Right lobe of liver (tissue), 4 donors: Measurements from ENCODE around the gene MLXIPL.

Source experiments
- POLR2A ChIP-seq: fragments of 450-650 bp; IDR thresholded peaks from one replicate; pipeline ENCODE4 v1.6.1; 2017; ENCODE audit warnings: antibody characterized with exemption, mild to moderate bottlenecking
- TF ChIP-seq, protein P1 (sequence below), 4 donors: fragments of 200-600 bp in 3 of 4; fragments of 450-650 bp in 1 of 4; IDR thresholded peaks; one replicate each; pipeline versions ENCODE4 v1.5.1 to v1.8.0; 2016 to 2022; ENCODE audit warnings: antibody characterized with exemption in 4 of 4, mild to moderate bottlenecking in 2 of 4
- donor health status: DM: no; HTN: no; CAD: no.
- donor health status: DM: no; HTN: no; CAD: no.
- donor health status: DM: no; HTN: yes; CAD: no.

DNA sequence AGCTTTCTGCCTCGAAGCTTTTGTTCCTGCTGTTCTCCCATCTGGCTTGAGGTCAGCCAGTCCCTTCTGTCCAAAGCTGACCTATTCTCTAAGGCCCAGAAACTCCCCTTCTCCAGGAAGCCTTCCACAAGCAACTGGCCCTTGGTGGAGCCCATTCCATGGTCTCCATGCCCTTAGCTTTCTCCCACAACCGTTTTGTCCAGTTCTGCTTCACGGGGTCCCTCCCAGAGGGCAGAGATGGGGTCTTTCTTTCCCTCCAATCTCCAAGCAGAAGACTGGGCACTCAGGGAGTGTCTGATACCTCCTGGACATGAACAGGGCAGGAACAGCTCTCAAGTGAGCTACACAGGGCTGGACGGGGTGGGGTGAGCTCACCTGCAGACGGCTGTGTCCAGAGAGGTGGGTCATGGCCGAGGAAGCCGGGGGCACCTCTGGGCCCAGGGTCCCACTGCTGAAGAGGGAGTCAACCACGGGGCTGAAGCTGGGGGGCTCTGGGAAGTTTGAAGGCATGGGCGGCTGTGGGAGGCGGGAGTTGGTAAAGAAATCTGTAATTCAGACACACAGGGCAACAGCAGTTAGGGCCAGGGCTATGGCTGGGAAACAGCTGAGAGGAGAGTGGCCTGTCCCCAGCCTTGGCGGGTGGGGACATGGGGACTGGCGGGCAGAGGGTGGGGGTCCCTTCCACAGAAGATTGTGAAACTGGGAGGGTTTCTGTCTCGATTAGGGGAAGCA is 25.0 kb downstream of the MLXIPL start:
- TF ChIP-seq POLR2A, result no peak
- TF ChIP-seq, protein P1, sequence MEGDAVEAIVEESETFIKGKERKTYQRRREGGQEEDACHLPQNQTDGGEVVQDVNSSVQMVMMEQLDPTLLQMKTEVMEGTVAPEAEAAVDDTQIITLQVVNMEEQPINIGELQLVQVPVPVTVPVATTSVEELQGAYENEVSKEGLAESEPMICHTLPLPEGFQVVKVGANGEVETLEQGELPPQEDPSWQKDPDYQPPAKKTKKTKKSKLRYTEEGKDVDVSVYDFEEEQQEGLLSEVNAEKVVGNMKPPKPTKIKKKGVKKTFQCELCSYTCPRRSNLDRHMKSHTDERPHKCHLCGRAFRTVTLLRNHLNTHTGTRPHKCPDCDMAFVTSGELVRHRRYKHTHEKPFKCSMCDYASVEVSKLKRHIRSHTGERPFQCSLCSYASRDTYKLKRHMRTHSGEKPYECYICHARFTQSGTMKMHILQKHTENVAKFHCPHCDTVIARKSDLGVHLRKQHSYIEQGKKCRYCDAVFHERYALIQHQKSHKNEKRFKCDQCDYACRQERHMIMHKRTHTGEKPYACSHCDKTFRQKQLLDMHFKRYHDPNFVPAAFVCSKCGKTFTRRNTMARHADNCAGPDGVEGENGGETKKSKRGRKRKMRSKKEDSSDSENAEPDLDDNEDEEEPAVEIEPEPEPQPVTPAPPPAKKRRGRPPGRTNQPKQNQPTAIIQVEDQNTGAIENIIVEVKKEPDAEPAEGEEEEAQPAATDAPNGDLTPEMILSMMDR (IDR thresholded peaks at IDR 0.05), result no peak
